Epithelial cell of proximal tubule (primary cell): ENCODE results near the gene ONECUT1. TPM values are rescaled to one million over a fixed set of nuclear protein-coding genes. Genes with fewer than 3 reads are reported as not detected.

Experiments used
- DNase-seq: peaks from one replicate; pipeline ENCODE4 v3.0.0-alpha.2; 2011; ENCODE audit warnings: low read depth
- H3K4me3 ChIP-seq: 2 replicates; pipeline ENCODE4 v1.5.1; 2011; ENCODE audit warnings: low read depth, mild to moderate bottlenecking, low read length
- total RNA-seq: library from RNA; depleted of rRNA; stranded (reverse); fragments of >200 nt; gene quantifications from 2 replicates; pipeline ENCODE4 v1.2.3, GENCODE V29; 2015
- TF ChIP-seq, protein P1 (sequence below): conservative IDR thresholded peaks from 2 replicates; pipeline ENCODE4 v1.5.1; 2012; ENCODE audit warnings: low read depth, mild to moderate bottlenecking, low read length

ONECUT1 gene
- total RNA-seq, 1 donor from 2014 or later = not detected

DNA sequence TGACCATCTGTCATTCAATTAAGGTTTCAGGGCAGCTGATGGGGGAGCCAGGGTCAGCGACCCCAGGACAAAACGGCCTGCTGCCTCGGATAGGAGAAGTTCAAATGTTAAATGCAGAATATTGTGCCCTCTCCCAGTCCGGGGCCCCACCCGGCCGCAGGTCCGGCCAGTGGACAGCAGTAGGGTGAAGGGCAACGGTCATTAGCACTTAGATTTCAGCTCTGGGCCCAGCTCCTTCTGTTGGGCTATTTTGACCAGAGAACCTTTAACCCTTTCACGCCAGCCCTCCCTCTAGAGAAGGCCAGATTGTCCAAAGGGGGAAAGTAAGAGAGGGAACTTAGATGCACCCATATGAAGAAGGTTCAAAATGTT, 16.1 kb upstream of the ONECUT1 start:
- TF ChIP-seq, protein P1, sequence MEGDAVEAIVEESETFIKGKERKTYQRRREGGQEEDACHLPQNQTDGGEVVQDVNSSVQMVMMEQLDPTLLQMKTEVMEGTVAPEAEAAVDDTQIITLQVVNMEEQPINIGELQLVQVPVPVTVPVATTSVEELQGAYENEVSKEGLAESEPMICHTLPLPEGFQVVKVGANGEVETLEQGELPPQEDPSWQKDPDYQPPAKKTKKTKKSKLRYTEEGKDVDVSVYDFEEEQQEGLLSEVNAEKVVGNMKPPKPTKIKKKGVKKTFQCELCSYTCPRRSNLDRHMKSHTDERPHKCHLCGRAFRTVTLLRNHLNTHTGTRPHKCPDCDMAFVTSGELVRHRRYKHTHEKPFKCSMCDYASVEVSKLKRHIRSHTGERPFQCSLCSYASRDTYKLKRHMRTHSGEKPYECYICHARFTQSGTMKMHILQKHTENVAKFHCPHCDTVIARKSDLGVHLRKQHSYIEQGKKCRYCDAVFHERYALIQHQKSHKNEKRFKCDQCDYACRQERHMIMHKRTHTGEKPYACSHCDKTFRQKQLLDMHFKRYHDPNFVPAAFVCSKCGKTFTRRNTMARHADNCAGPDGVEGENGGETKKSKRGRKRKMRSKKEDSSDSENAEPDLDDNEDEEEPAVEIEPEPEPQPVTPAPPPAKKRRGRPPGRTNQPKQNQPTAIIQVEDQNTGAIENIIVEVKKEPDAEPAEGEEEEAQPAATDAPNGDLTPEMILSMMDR = no peak
- no peak for DNase-seq

DNA sequence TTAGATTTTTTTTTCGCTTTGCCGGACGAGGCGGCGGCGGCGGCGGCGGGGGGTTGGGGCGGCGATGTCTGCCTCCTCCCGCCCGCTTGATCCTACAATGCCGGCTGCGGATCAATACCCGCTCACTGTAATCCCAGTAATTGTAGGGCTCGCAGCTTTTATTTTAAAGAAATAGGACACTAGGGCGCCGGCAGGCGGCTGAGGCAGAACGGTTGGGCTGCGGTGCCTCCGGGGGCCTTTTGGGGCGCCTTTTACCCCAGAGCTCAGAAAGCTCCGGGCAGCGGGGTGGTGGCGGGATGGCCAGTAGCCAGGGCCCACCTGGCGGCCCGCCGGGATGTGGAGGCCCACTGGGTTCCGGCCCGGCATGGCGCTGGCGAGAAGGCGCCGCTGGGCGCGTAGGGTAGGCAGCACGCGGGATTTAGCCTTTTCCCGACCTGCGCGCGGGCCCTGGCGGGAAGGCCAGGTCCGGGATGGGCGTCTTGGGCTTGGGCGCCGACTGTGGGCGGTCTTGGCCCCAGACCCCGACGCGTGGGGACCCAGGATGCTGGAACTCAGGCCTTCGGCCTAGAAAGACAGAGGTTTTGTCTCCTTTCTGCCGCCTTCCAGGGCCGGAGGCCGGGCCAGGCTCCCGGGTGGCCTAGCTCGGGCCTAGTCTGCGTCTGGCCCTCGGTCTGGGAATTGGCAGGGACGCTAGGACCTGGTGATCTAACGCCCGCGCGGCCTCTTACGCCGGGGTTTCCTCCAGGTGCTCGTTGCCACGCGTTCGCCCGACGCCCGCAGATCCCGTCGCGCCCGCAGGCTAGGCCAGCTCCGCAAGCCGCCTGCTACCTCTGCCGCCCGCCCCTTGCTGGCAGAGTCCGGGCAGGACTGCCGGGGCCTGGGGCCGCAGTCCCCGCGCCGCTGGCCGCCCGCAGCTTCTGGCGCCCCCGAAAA, 15.5 kb upstream of the ONECUT1 start:
- no peak overlapping the region for H3K4me3 ChIP-seq
- TF ChIP-seq, protein P1 = no peak

More for the DNA sequence above, 16.1 kb upstream of the ONECUT1 start:
- no peak overlapping the region for H3K4me3 ChIP-seq

DNA sequence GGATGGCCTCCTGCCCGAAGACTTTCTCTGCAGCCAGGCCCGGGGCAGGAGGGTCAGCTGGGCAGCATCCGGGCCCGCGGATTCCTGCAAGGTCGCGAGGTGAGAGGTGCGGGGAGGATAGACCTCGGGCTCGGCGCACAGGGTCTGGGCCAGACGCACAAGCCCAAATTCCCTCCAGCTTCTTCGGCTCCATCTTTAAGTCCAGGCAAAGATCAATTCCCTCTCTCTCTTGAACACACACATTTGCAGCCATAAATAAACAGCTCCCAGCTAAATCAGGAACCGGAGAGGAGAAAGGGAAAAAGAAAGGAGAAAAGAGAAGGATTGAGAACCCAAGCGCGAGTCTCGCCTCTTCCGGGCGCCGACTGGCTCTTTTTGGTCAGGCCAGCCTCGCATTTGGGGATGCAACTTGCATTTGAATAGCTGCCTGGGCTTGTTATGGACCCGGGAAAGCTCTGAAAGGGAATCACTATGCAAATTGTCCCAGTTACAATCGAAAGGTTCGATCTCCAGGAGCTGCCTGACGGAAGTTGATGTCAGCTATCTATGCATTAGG, 14.5 kb upstream of the ONECUT1 start:
- DNase-seq = no peak
- TF ChIP-seq, protein P1 = no peak
- H3K4me3 ChIP-seq = peak overlapping the region; percentile 11

More for the DNA sequence above, 15.5 kb upstream of the ONECUT1 start:
- DNase-seq = no peak

DNA sequence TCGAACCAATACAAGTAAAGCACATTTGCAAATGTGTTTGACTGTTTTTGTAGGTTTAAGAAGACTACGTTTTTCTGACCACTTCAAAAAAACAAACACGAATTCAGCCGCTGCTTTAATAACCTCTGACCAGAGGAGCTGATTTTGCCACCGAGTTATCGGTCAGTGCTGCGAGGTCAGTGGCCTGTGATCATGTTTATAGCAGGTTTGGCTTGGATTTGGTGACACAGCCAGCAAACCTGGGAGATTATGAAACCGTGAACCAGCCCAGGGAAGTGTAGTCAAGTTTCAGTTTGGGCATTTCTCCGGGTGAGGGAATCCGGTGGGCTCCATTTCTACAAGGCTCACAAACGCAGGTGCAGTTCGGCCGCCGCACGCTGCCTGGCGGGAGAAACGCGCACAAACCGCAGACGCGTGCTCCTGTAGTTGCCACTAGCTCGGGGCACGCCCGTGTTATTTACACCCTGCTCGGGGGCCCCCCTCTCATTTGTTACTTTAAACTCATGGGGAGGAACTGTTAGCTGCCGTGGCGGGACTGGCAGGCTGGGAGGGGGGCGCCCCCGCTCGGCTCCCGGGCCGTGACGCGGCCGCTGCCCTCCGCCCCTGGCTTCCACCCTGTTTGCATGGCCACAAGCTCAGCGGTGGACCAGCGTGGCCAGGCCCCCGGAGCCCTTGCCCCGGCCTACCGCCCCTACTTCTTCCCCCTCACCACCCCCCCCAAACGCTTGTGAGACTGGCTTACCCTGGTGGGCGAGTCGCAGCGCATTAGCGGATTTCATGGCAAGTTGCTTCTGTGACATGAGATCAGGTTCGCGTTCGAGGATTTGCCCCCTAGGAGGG, 13.6 kb upstream of the ONECUT1 start:
- no peak for DNase-seq
- TF ChIP-seq, protein P1 = no peak
- no peak overlapping the region for H3K4me3 ChIP-seq

DNA sequence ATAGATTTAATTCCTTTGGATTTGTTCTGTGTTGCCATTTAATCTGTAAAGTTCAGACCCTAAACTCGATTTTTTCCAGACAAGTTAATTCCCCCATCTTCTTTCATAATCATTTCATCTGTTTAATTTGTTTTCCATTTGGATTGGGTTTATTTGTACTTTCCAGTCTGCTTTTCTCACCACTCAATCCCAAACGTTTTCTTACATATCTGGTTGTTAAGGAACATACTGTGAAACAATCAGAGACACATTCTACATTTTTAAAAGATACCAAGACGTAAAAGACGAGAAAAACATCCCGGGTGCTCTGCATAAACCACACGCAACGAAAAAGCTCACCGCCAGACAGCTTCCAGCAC, 13.0 kb upstream of the ONECUT1 start:
- DNase-seq = no peak
- TF ChIP-seq, protein P1 = no peak
- H3K4me3 ChIP-seq = no peak overlapping the region

DNA sequence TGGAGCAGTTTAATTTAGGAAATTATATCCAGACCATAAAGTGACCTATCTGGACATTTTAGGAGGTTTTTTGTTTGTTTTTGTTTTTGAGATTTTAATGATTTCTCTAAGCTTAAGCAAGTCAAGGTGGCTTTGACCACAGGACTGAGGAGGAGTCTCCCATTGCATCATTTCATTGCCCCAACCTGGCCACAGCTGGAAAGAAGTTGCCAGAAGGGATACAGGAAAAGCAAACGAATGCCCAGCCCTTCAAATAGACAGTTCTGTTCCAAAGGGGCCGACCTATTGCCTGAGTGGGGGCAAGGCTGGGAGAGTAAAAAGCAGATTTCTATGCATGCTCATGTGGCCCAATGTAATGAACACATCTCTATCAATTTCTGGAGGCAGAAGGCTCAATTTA, 12.0 kb upstream of the ONECUT1 start:
- DNase-seq = no peak
- TF ChIP-seq, protein P1 = no peak

More for the DNA sequence above, 12.0 kb upstream of the ONECUT1 start:
- no peak overlapping the region for H3K4me3 ChIP-seq
